CD4-positive, alpha-beta T cell treated with Interferon alpha-2 for 1 hour (primary cell): ENCODE data around the gene POLR3A.

Experiments
- DNase-seq, 2 donors: peaks; one replicate each; pipeline ENCODE4 v3.0.0-alpha.2; 2020 to 2022

POLR3A gene

DNA sequence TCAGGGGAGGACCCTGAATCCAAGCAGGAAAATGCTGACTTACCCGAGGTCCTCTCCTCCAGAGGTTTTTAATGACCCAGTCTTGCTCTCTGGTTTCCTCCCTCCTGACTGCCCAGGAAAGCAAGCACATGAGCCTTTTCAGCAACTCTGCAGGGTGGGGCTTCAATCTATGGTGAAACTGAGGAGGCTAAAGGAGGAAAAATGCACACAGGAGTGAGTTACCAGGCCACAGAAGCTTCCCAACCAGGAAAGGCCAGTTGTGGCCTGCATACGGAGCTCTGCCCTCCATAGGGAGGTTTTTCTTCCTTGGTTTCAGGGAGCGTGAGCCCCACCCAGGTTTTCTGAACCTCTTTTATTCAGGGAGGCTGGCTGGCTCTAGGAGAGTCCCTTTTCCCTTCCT lies 88.7 kb downstream of the POLR3A start:
- DNase-seq: no peak

DNA sequence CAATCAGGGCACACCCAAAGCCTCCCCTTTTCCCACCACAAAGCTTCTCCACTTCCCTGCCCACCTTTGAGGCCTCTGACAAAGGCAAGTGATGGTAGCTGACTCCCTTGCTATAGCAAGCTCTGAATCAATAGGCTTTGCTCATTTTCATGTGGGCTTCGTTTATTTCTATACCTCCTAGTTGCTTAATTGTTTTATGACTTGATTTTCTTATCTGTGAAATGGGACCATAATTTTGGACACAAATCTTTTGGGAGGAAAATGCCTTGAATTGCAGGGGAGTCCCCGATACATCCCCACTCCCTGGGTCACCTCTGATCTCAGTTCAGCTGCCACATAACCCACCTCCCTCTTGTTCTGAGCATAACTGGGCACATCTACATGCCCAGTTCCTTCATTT lies 89.1 kb downstream of the POLR3A start:
- DNase-seq: no peak

DNA sequence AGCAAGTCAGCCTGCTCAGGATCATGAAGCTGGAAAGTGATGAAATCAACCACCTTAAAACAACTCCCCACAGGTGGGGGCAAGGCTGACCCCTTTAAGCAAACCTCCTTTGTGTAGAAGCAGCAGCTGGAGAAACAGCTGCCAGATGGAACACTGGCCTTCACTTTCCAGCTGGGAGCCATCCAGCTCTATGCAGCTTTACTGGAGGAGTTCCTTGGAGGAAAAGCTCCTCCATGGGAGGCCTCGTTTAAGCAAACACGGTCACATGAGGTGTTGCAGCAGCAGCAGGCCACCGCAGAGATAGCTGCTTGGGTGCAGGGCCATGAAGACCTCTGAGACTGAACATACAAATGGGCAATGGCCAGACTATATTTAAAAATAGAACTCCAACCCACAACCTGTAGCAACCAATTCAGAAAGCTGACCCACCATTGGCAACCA lies 89.7 kb downstream of the POLR3A start:
- DNase-seq: no peak

DNA sequence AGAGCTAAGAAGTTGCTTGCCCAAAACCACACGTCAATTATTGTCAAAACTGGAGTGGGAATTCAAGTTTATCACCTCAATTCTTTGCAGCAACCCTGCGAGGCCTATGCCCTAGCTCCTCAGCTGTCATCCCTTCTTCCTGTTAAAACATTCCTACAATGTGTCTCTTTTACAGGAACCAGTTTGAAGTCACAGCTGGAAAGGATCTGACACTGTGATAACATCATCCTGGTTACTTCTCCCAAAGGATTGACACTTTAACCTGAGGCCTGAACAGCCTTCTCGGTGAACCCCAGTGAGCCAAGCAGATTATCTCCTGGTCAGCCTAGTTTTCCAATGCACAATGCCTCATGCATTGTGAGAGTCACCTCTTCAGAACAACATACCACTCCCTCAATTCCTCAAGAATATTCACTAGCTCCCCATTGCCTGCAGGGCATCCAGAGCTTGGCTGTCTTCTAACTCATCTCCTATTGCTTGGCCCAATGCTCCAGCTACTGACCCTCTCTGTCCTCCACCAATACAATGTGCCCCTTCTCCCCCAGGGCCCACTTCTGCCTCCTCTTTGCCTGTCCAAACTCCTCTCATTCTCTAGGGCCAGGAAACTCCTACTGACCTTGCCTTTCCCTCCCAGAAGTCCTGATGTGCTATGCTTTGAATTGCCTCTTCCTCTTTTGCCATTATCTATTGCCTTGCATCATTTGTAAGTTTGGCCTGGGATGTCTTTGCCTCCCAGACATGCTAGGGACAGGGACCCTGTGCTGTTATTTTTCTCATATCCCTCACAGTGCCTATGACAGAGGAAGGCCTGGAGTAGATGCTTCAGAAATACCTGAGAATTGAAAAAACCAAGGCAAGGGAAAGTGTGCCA lies 92.4 kb downstream of the POLR3A start:
- no peak for DNase-seq

DNA sequence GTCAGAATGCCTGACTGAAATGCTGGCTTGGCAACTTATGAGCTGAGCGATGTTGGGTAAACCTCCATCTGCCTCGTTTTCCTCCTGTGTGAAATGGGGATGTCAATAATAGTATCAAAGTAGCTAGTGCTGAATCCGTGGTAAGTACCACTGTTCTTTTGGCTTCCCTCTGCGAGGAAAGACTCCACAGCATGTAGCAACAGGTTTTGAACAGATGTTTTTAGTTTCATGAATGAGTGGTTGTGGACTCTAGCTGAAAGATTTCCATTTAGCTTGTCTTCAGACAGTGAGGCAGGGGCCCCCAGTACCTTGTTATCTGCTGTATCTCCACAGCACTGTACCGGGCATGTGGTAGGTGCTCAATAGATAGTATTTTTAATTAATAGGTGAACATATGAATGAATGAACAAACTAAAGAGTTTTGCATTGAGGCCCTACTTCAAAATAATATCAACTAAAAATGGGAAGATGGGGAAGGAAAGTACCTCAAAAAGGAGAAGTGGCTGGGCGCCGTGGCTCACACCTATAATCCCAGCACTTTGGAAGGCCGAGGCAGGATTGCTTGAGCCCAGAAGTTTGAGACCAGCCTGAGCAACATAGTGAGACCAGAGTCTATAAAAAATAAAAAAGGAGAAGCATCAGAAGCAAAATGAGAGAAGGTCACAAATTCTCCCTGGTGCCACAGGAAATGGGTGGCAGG lies 97.1 kb downstream of the POLR3A start:
- no peak for DNase-seq

DNA sequence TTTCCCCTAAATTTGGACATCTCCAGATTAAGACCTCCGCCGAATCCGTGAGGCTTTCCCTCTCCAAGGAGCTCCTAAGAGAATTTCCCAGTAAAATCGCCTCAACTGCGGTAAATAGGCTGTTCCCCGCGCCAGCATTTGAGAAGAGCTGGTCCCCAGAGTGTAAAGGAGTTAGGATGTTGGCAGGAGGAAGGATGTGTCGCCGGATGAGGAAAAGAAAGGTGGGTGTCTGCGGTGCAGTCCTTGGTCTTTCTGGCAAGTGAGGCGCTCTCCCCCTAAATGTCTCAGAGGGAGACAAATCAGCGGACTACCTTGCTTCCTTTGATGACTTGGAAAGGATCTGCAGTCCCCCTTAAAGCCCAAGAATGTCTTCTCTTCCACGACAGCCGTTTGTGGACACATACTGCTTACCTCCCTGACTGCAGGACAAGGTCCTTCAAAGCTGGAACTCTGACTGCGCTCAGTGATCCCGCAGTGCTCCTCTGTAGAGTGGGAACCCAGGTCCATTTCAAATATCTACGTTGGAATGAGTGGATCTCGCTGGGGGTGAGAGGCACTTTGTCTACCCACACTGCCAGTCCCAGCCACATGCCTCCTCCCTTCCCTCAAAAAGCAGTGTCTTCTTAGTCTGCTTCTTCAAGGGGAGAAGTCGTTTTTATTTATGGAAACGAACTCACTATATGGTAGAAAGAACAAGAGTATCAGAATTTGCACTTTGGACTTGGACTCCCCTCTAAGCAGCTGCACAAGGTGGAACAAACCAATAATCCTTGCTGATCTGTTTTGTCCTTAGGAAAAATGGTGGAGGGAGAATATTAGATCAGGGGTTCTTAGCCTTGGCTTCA lies 101.7 kb downstream of the POLR3A start:
- DNase-seq: no peak

DNA sequence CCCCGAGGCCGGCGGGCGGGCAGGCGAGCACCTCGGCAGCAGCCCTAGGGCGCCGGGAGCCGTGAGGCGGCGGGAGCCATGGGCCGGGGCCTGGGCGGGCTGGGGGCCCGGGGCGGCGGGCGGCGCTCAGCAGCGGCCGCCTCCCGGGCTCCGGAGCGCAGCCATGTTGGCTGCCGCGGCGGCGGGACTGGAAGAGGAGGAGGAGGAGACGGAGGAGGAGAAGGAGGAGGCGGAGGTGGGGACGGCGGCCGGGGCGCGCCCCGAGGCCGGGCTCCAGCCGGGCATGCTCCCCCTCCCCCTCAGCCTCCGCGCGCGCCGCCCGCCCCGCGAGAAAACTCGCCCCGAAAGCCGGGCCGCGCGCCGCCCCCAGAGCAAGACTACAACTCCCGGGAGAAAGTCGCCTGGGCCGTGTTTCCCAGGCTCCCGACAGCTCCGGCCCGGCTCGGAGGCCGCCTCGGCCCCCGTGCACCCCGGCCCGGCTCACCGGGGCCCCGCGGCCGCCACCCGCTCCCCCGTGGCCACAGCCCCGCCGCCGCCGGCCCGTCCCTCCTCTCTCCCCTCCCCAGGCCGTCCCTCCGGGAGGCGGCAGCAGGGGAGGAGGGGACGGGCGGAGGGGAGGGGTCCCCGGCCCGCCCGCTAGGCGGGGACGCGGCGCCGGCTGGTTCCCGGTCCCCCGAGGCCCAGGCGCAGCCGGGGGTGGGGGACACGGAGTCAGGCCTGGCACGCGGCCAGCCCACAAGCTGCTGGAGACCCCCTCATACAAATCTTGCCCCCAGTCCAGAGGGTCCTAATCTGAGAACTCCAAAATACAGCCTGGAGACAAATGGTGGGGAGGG lies 102.5 kb downstream of the POLR3A start, which contains the start of gene DLG5:
TSS of gene DLG5 (minus strand) at position 190 of the 836 bp plus-strand sequence. CDS start 235 bp downstream, outside the sequence.
- DNase-seq: peak in 1 of 2 donors; percentile 23

DNA sequence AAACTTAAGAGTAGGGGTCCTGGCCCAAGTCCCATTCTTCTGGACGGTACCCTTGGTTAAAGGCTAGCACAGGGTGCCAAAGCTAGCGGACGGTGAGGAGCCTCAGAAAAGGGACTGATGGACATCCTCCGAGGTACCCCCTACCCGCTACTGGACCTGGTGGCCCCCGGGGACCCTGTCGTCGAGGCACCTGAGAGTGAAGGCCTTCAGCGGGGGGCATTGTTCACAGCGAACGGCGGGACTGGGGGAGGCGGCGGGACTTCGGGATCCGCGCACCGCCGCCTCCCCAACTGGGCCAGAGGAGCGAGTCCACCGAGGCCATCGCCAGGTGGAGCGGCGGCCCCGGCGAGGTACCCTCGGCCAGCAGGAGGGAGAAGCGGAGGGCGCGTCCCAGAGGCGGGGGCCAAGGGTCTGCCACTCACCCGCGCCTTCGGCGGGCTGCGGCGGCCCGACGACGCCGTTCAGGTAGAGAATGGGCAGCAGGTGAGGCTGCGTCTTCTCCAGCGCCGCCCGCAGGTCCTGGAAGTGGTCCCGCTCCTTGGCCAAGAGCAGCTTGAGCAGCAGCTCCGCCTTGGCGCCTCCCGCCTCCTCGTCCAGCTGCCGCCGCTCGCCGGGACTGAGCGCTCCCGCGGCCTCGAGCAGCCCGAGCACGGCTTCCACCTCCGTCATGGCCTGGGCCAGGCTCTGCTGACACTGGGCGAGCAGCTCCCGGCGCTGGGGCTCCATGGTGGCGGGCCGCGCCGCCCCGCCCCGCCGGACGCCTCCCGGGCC lies 103.3 kb downstream of the POLR3A start:
- DNase-seq: peak in 1 of 2 donors; percentile 16

DNA sequence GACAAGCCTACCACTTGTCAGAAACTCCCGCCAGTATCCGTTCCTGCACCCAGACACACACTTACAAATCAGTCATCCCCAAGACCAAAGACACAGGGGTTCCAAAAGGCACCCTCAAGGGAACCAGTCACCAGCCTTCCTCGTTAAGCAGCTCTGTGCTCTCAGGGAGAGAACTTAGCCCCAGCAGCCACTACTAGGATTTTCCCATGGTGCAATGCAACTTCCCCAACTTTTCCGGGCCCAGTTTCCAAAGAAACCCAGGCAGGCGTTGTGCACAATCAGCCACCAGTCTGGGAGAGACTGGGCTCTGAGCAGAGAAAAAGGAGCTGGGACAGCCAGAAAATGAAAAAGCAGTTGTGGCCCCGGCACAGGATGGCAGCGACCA lies 103.9 kb downstream of the POLR3A start:
- DNase-seq: no peak

DNA sequence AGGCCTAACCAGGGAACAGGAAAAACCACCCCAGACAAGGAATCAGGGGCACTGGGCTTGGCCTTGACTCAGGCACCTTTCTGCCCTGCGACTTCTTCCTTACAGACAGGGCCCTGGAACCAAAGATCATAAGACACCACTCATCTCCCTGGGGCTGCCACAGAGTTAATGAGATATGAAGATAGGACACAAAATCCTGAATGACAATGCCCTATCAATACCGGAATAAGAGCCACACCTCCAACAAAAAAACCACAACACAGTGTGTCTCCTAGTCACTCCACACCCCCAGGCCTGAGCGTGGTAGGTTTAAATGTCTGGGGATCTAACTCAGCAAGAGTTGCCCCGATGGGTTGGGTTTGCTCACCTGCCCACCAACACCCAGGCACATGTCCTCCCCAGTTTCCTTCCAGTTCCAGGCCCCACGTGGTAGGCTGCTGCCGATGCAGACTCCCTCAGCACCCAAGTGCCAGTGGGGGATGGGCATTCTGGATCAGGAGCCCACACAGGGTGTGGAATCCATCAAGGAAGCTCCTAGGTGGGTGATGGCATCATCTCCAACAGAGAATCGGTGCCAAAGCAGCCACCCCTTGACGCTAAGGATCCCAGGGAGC lies 106.6 kb downstream of the POLR3A start:
- no peak for DNase-seq

DNA sequence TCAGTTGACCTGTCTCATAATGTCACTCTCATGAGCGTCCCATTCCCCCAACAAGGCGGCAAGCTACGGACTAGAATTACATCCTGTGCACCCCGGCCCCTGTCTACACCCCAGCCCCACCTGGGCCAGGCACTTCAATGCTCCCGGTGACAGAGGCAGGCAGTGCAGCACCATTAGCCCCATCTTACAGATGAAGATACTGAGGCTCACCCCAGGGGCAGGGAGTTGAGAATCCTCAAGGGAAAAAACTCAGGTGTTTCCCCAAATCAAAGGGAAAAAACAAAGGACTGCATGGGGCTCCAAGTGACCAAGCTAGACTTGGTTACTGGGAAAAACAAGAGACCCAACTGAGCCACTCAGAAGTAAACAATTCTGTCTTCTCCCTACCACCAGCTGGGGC lies 107.3 kb downstream of the POLR3A start:
- no peak for DNase-seq

DNA sequence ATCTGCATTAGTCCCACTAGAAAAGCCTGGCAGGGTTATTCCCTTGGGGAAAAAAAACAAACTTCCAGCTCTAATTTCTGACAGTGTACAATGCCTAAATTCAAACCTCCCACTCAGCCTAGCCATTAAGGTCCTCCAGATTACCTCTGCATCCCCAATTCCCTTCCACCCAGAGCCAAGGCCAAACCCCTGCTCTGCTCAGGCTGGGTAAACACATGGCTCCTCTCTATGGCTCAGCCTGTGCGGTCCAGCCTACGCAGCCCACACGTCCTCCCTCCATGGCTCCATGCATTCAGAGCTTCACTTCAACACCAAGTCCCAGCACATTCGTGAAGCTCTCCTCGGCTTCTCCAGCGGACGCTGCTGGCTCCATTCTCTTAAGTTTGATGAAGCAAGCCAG lies 107.9 kb downstream of the POLR3A start:
- DNase-seq: no peak

DNA sequence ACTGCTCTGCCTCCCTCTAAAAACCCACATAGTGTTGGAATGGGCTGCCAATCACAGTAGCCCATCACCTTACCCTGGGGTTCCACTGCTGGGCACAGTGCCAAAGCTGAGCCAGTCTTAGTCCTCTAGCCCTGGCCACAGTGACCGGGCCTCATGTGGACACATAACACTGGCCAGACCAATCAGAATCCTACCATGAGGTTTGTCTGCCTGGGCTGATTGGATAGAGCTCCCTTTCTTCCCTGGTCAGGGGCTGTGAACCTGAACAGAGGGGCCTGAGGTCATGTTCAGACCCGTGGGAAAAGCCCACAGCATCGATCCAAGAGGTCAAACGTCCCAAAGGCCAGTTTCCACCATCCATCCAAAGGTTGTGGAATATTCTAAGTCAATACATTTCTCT lies 108.8 kb downstream of the POLR3A start:
- no peak for DNase-seq

DNA sequence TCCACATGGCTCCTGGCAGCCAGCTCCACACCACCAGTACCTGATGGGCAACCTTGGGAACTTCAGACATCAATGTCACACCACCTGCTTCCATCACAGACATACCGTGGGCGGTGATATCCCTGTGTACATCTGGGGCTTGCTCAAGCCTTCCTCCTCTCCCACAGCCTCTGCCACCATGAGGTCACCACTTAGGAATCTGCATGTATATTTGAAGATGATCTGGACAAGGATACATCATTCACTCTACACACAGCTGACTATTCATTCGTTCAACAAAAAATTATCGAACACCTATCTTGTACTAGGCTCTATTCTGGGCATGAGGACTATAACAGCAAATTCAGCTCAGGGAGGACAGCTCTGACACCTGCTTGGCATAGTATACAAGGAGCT lies 109.6 kb downstream of the POLR3A start:
- no peak for DNase-seq
